Effector CD4-positive, alpha-beta T cell (primary cell): ENCODE data around the gene CFAP58.

ENCODE experiments used
- DNase-seq: peaks from one replicate; pipeline ENCODE4 v3.0.0-alpha.2; 2020

The CFAP58 gene

DNA sequence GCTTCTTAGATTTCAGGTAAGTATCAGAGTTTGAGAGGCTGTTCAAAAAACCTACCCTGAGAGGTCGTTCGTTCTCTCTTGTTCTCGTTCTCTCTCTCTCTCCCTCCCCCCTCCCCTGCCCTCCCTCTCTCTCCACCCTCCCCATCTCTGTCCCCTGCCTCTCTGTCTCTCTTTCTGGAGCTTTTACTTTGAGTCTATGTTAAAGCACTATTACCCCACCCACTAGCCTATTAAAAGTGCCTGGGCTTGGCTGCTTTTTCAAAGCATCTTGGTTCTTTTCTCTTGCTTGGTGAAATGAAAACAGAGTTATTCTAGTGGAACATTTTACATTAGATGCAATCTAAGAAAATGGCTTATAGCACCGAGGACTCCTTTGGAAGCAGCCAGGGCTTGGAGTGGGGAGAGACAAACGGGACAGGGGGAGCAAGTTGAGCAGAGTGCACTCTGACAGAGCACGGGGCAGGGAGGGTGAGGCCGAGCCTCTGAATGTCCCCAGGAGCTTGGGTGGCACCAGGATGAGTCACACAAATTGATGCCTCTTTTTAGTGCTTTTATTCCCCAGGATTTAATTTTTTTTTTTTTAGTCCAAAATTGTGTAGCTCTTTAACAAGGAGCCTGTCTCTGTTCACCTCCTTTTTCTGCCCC is 134.3 kb downstream of the CFAP58 start:
- no peak for DNase-seq

DNA sequence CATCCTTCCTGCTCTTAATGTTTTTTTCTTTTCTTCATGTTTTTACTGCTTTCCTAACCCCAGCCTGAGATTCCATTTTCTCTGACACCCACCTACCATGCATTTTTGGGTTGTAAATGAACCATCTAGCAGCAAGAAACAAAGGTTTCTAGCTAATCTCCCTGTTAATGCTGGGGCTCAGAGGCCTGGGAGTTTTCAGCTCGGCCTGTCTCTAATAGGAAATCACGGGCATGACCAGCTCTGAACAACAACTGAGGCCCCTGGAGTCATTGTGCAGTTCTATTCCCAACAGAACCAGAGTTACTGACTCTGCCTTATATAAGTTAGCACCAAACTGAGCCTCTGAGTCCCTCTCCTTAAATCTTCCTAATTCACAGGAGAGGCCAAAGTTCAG is 134.8 kb downstream of the CFAP58 start:
- DNase-seq: no peak

DNA sequence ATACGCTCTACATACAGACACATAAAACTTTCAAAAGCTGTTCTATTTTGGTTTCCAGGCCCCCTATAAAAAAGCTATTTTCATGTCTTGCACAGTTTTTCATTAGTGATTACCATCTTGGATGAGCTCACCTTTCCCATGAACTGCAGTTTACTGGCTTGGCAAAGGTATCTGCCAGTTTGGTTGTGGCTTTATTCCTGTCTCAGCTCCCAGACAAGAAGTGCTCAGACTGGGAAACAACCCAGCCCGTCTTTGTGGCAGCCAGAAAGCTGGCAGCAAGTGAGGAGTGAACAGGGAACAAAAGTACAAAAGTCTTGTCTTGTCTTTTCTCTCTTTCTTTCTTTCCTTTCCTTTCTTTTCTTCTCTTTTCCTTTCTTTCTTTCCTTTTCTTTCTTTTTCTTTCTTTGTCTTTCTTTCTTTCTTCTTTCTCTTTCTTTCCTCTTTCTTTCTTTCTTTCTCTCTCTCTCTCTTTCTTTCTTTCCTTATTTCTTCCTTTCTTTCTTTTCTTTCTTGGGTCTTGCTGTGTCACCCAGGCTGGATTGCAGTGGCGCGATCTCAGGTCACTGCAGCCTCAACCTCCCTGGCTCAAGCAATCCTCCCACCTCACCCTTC is 138.8 kb downstream of the CFAP58 start:
- no peak for DNase-seq

DNA sequence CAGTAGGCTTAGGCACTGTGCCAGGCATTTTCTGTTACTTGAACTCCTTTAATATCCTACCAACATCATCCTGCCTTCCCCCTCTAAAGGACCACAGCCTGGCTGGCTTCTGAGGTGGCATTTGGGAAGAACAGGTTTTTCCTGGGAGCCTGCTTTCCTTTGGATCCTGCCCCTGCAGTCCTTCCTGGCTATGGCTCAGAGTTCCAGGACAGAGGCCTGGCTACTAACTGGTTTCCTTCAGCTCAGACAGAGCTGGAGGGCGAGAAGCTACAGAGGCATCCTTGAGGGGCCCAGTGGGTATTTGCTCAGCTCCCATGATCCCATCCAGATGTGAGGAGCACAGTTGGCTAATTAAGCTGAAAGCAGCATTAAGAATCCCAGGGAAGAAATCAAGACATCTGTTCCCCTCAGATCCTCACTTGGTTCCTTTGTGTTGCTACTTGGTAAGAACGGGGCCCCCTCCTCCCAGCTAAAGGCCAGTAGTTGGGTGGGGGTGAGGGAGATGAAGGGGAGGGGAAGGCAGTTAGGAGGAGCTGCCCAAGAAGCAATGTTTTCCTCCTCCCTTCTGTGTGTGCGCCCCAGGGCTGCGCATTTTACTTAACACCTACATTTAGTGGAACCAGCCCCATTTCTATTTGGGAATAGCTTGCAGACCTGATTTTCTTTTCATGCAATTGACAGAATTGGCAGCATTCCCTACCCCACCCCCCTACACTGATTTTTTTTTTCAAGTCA is 144.9 kb downstream of the CFAP58 start:
- DNase-seq: no peak

DNA sequence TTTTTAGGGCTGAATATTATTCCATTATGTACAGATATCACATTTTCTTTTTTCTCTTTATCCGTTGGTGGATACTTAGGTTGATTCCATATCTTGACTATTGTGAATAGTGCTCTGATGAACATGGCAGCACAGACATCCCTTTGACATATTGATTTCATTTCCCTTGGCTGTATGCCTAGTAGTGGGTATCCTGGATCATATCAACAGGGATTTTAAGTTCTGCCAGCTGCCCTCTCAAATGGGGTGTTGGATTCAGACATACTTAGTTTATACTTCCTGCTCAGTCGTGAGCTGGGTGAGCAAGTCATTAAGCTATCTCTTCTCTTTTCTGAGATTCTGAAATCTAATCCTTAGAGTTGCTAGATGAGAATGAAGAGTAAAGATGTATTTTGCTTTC is 147.8 kb downstream of the CFAP58 start:
- DNase-seq: no peak

DNA sequence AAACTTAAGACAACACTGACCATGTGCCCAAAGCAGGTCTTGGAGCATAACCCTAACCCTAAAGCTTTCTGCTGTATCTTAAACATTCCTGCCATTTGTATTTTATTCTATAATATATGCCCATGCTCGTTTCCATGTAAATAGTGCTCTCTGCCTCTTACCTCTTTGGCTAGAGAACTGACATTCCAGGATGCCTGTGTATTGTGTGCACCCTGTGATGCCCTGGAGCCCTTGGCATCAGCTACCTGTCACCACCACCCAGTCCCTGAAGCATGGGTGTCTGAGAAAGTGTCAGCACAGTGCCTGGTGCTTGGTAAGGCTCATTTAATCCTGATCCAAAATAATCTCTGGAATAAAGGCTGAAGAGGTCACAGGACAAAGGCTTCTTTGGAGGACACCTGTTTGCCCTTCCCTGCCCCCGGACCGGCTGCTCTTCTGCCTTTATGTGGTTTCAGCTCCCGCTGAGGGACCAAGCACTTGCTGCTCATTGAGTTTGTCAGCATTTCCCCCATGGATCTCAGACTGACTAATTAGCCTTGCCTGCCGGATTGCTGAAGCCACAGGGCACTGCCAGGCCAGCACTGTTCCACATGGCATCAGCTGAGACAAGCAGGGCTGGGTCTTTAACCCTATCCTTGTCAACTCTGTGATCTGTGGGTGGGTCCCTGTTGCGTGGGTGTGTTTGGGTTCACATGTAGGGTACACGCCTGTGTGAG is 148.4 kb downstream of the CFAP58 start:
- DNase-seq: no peak

DNA sequence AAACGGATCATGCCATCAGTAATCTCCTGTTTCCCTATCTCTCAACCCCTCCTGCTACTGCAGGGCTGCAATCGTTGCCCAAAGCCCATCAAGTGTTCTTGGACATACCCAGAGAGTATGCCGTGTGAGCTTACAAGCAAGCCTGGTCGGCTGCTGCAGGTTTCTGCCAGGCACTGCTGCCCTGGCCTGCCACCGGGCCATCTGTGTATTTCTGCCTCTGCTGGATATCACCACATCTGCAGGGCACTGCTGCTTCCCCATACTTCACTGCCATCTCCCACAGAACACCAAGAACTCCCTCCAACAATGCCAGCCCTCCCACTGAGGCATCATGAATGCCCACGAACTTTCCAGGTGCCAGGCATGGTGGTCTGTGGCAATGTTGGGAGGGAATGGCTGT is 149.3 kb downstream of the CFAP58 start:
- DNase-seq: no peak
